Activated effector memory CD4-positive, alpha-beta T cell treated with Interleukin-2 at 50 U/mL for 16 hours (primary cell): ENCODE measurements around the gene THAP10.

ENCODE experiments used
- DNase-seq: peaks from one replicate; pipeline ENCODE4 v3.0.0-alpha.2; 2020

The THAP10 gene

DNA sequence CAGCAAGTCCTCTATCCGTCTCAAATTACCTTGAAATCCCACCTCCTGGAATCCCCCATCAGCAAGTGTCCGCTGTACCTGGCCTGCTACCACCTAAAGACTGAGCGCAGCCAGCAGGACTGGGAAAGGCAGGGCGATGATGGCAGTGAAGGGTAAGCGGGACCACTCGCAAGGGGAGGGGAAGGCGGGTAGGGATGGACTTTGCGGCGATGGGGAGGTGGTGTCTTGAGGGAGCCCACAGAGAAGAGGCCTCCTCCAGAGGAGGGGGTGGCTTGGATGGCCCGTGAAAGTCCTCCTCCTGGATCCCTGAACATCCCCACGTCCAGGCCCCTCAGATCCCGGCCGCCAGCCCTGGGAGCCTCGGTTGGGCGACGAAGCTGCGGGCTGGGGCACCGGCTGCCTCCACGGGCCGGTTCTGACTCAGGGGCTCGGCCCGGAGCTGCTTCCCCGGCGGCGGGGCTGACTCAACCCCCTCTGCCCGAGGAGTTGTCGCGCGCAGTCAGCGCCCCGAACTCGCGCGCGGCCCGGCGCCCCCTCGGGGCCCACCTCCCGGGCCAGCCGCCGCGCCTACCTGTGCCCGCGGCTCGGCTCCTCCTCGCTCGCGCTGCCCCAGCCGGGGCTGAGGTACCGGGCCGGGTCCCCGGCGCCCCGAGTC is 38.8 kb downstream of the THAP10 start:
- DNase-seq: no peak

DNA sequence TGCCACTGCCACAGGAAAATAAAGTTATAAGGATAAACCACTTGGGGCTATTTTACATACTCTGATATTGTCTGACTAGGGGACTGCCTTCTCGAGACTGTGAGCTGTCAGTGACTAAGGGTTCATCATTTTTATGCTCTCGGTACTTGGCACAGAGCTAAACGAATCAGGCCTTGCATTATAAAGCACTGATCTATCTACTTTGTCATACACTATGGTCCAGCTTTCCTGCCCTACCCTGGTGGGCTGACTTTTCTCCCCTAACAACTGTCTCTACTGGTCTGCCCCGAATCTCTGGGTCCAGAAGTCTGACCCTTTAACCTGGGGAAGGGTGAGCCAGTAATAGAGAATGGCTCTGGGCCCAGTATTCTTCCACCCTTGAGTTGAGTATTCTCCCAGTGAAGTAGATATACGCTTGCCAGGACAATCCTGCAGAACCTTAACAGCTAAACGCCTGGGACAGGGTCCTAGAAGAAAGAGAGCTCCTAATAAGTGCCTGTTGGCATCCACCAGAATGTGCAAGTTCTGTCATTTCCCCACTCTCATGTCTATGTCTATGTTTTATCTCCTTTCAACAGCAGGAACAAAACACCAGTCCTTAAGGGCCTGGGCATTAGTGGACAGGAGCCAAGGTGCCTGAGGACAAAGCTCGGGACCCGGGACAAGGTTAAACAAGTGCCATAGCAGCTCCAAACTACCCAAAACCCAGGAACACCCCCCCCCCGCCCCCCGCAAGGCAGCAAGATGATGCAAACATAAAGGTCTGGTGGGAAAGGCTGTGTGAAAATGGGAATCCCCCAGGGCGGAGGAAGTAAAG is 39.5 kb downstream of the THAP10 start:
- no peak for DNase-seq

- DNase-seq: no peak
These were observed 40.3 kb downstream of the THAP10 start for GRCh38 chr15:70851889-70852288.

GRCh38 chr15:70845602-70846360 is 46.5 kb downstream of the THAP10 start:
- no peak for DNase-seq

- DNase-seq: no peak
These were observed 54.8 kb downstream of the THAP10 start for GRCh38 chr15:70837476-70837875.

GRCh38 chr15:70835841-70836240 is 56.4 kb downstream of the THAP10 start:
- DNase-seq: no peak

- no peak for DNase-seq
These were observed 56.8 kb downstream of the THAP10 start for GRCh38 chr15:70835415-70835814.

- DNase-seq: no peak
These were observed 57.2 kb downstream of the THAP10 start for GRCh38 chr15:70834999-70835398.

DNA sequence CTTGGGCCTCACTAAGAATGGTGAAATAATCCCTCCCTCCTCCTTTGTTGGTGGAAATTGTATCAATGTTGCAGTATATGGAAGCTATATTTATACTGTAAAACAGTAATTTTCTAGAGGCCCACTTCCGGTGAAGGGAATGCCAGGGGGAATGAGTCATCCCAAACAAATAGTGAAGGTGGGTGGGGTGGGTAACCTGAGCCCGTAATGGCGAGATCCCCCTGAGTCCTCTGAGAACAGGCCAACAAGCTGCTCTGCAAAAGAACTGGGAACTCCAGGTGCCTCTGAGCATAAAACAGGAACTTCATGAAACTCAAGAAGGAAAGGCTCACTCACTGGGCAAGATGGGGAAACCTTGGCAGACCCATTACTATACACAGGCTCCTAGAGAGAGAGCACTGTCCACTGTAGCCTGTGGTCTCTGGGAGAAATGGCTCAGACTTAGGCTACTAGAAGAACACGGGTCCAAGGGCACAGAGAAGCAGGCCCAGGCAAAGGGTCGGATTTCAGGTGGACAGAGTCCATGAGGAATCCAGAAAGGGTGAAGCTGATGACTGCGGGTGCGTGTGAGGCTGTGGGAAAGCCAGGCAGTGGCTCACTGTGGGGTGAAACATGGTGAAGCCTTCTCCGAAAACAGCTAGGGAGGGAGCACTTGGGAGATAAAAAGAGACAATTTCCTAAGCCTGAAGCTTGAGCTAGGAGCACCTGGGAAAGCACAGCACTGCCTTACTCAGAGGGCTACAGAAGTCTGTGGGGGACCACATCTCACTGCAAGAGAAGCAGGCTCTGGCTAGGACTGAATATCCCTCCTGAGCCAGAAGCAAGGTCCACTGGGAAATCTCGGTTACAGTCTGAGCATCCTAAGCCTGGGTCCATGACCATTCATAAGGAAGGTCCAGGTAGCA is 58.1 kb downstream of the THAP10 start:
- no peak for DNase-seq

- no peak for DNase-seq
These were observed 58.8 kb downstream of the THAP10 start for GRCh38 chr15:70833422-70833821.

DNA sequence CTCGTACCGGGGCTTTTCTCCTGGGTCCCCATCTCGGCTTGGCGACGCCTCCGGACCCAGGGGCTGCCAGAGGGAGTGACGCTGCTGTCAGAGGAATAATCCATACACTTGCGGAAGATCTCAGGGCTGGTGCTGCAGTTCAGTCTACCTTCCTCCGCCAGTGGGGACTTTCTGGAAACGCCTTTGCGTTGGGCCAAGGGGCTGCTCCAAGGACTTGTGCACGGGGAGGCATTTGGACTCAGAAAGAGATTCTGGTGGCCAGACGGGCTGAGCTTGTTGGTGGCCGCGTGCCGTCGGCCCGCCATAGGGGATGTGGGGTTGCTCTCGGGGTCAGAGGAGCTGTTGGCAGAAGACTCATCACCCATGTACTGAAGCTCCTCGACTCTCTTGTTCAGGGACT is 60.1 kb downstream of the THAP10 start:
- DNase-seq: no peak
